Fibroblast of lung (primary cell): ENCODE results near the gene ATXN1.

Experiments used
- EZH2 ChIP-seq: IDR thresholded peaks from 2 replicates; pipeline ENCODE4 v1.5.1; 2012; ENCODE audit warnings: low read length, control low read depth, mild to moderate bottlenecking; ENCODE audit errors: missing control alignments
- TF ChIP-seq, protein P1 (sequence below), 2 donors: IDR thresholded peaks in 1 of 2; conservative IDR thresholded peaks in 1 of 2; 1 replicate in 1 of 2; 2 replicates in 1 of 2; pipeline ENCODE4 v1.5.1; 2011 to 2012; ENCODE audit warnings: low read length in 2 of 2, control low read depth in 1 of 2, inconsistent platforms in 1 of 2, low read depth in 1 of 2, mild to moderate bottlenecking in 1 of 2

DNA sequence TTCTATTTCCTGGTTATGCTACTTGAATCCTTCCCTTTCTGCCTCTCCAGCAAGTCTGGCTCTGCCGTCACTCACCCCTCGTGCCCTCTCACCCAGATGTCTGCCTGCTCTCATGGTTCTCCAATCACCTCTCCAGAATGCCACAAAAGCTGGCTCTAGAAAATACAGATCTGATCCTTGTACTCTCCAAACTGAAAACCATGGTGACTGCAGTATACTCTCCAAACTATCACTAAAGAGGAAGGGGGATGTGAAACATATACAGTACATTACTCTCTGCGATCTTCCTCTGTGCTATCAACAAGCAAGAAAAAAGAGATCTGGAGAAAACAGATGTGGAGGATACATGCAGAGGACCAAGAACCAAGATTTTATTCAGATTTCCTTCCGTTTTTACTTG, 91.1 kb downstream of the ATXN1 start:
- TF ChIP-seq EZH2: no peak
- TF ChIP-seq, protein P1, sequence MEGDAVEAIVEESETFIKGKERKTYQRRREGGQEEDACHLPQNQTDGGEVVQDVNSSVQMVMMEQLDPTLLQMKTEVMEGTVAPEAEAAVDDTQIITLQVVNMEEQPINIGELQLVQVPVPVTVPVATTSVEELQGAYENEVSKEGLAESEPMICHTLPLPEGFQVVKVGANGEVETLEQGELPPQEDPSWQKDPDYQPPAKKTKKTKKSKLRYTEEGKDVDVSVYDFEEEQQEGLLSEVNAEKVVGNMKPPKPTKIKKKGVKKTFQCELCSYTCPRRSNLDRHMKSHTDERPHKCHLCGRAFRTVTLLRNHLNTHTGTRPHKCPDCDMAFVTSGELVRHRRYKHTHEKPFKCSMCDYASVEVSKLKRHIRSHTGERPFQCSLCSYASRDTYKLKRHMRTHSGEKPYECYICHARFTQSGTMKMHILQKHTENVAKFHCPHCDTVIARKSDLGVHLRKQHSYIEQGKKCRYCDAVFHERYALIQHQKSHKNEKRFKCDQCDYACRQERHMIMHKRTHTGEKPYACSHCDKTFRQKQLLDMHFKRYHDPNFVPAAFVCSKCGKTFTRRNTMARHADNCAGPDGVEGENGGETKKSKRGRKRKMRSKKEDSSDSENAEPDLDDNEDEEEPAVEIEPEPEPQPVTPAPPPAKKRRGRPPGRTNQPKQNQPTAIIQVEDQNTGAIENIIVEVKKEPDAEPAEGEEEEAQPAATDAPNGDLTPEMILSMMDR (conservative IDR thresholded peaks at IDR 0.05 in 1 of 2, IDR thresholded peaks at IDR 0.05 in 1 of 2; ENCODE audit: low read depth in 1 of 2, low read length in 2 of 2): no peak
